ENCODE results near the gene PPL. TPM values are rescaled to one million over a fixed set of nuclear protein-coding genes. Genes with fewer than 3 reads are reported as not detected.

Gene PPL
- total RNA-seq, 2 experiments from 2014 or later, result not detected

GRCh38 chr16:4876646-4877379 lies 60.1 kb downstream of the PPL start:
- H3K4me3 Mint-ChIP-seq, result no peak overlapping the region
- no peak overlapping the region for H3K27ac Mint-ChIP-seq
- H3K36me3 Mint-ChIP-seq, result peaks cover 19% of the 10 kb centered on the region
- ATAC-seq (ENCODE audit: low read depth) (no peak), DNase-seq (no peak)
- POLR2A ChIA-PET, result no interaction called here
- no peaks in the 10 kb centered on the region for H3K9me3 Mint-ChIP-seq
- H3K27me3 Mint-ChIP-seq, result no peaks in the 10 kb centered on the region
- H3K4me1 Mint-ChIP-seq, result no peaks in the 10 kb centered on the region

GRCh38 chr16:4874666-4875065 lies 62.3 kb downstream of the PPL start:
- DNase-seq (no peak), ATAC-seq (ENCODE audit: low read depth) (no peak)
- H3K36me3 Mint-ChIP-seq, result peaks cover 31% of the 10 kb centered on the region
- no peak overlapping the region for H3K4me3 Mint-ChIP-seq
- H3K9me3 Mint-ChIP-seq, result no peaks in the 10 kb centered on the region
- no peaks in the 10 kb centered on the region for H3K4me1 Mint-ChIP-seq
- POLR2A ChIA-PET, result no interaction called here
- no peaks in the 10 kb centered on the region for H3K27me3 Mint-ChIP-seq
- H3K27ac Mint-ChIP-seq, result no peak overlapping the region

GRCh38 chr16:4873091-4873490 lies 63.9 kb downstream of the PPL start:
- ATAC-seq (ENCODE audit: low read depth), result no peak
- POLR2A ChIA-PET, result no interaction called here
- no peak overlapping the region for H3K4me3 Mint-ChIP-seq
- H3K9me3 Mint-ChIP-seq, result no peaks in the 10 kb centered on the region
- peaks cover 34% of the 10 kb centered on the region for H3K36me3 Mint-ChIP-seq
- H3K27me3 Mint-ChIP-seq, result no peaks in the 10 kb centered on the region
- no peak for DNase-seq
- no peak overlapping the region for H3K27ac Mint-ChIP-seq
- H3K4me1 Mint-ChIP-seq, result no peaks in the 10 kb centered on the region

- Mint-ChIP-seq H3K4me3 (no peak overlapping the region), H3K27ac (no peak overlapping the region), H3K9me3 (no peaks in the 10 kb centered on the region), H3K36me3 (peaks cover 32% of the 10 kb centered on the region), H3K27me3 (no peaks in the 10 kb centered on the region), H3K4me1 (no peaks in the 10 kb centered on the region)
- no peak for DNase-seq
- POLR2A ChIA-PET, result no interaction called here
- no peak for ATAC-seq (ENCODE audit: low read depth)
Observed at GRCh38 chr16:4871071-4871470, 65.9 kb downstream of the PPL start.

- DNase-seq (no peak), ATAC-seq (ENCODE audit: low read depth) (no peak)
- no peaks in the 10 kb centered on the region for H3K4me1 Mint-ChIP-seq
- no peak overlapping the region for H3K4me3 Mint-ChIP-seq
- POLR2A ChIA-PET, result no interaction called here
- no peaks in the 10 kb centered on the region for H3K27me3 Mint-ChIP-seq
- peaks cover 30% of the 10 kb centered on the region for H3K36me3 Mint-ChIP-seq
- H3K27ac Mint-ChIP-seq, result no peak overlapping the region
- no peaks in the 10 kb centered on the region for H3K9me3 Mint-ChIP-seq
Observed at GRCh38 chr16:4870138-4870671, 66.7 kb downstream of the PPL start.

GRCh38 chr16:4869147-4869805 lies 67.7 kb downstream of the PPL start:
- Mint-ChIP-seq H3K27ac (no peak overlapping the region), H3K4me3 (no peak overlapping the region), H3K9me3 (no peaks in the 10 kb centered on the region), H3K27me3 (no peaks in the 10 kb centered on the region), H3K4me1 (no peaks in the 10 kb centered on the region), H3K36me3 (peaks cover 26% of the 10 kb centered on the region)
- no peak for DNase-seq
- POLR2A ChIA-PET, result no interaction called here
- no peak for ATAC-seq (ENCODE audit: low read depth)

GRCh38 chr16:4868535-4868934 lies 68.4 kb downstream of the PPL start:
- peaks cover 28% of the 10 kb centered on the region for H3K36me3 Mint-ChIP-seq
- H3K27me3 Mint-ChIP-seq, result no peaks in the 10 kb centered on the region
- POLR2A ChIA-PET, result no interaction called here
- no peaks in the 10 kb centered on the region for H3K9me3 Mint-ChIP-seq
- no peaks in the 10 kb centered on the region for H3K4me1 Mint-ChIP-seq
- no peak overlapping the region for H3K4me3 Mint-ChIP-seq
- no peak overlapping the region for H3K27ac Mint-ChIP-seq
- DNase-seq (no peak), ATAC-seq (ENCODE audit: low read depth) (no peak)

GRCh38 chr16:4868026-4868425 lies 68.9 kb downstream of the PPL start:
- Mint-ChIP-seq H3K4me3 (no peak overlapping the region), H3K9me3 (no peaks in the 10 kb centered on the region), H3K4me1 (no peaks in the 10 kb centered on the region), H3K36me3 (peaks cover 26% of the 10 kb centered on the region), H3K27ac (no peak overlapping the region), H3K27me3 (no peaks in the 10 kb centered on the region)
- ATAC-seq (ENCODE audit: low read depth) (no peak), DNase-seq (no peak)
- POLR2A ChIA-PET, result no interaction called here

- Mint-ChIP-seq H3K27ac (no peak overlapping the region), H3K36me3 (peaks cover 18% of the 10 kb centered on the region), H3K4me3 (no peak overlapping the region), H3K9me3 (no peaks in the 10 kb centered on the region), H3K27me3 (no peaks in the 10 kb centered on the region), H3K4me1 (no peaks in the 10 kb centered on the region)
- POLR2A ChIA-PET, result interaction anchor here (0.6 kb wide), 1 partner anchor 953 kb away, joined by 3 read pairs; no protein-coding TSS in a partner anchor
- no peak for ATAC-seq (ENCODE audit: low read depth)
- no peak for DNase-seq
Observed at GRCh38 chr16:4866586-4866985, 70.4 kb downstream of the PPL start.

GRCh38 chr16:4865231-4865860 lies 71.6 kb downstream of the PPL start:
- DNase-seq (no peak), ATAC-seq (ENCODE audit: low read depth) (no peak)
- peaks cover 15% of the 10 kb centered on the region for H3K36me3 Mint-ChIP-seq
- no peaks in the 10 kb centered on the region for H3K9me3 Mint-ChIP-seq
- H3K4me1 Mint-ChIP-seq, result no peaks in the 10 kb centered on the region
- POLR2A ChIA-PET, result no interaction called here
- no peak overlapping the region for H3K4me3 Mint-ChIP-seq
- H3K27me3 Mint-ChIP-seq, result no peaks in the 10 kb centered on the region
- no peak overlapping the region for H3K27ac Mint-ChIP-seq

GRCh38 chr16:4864728-4865127 lies 72.2 kb downstream of the PPL start:
- Mint-ChIP-seq H3K4me1 (no peaks in the 10 kb centered on the region), H3K36me3 (peaks cover 19% of the 10 kb centered on the region), H3K27me3 (no peaks in the 10 kb centered on the region), H3K9me3 (no peaks in the 10 kb centered on the region), H3K4me3 (no peak overlapping the region), H3K27ac (no peak overlapping the region)
- POLR2A ChIA-PET, result interaction anchor here (0.5 kb wide), 1 partner anchor 56 kb away, joined by 3 read pairs; no protein-coding TSS in a partner anchor
- DNase-seq (no peak), ATAC-seq (ENCODE audit: low read depth) (no peak)

- Mint-ChIP-seq H3K4me1 (no peaks in the 10 kb centered on the region), H3K27me3 (no peaks in the 10 kb centered on the region), H3K36me3 (peaks cover 27% of the 10 kb centered on the region), H3K9me3 (no peaks in the 10 kb centered on the region), H3K4me3 (no peak overlapping the region), H3K27ac (no peak overlapping the region)
- no peak for ATAC-seq (ENCODE audit: low read depth)
- POLR2A ChIA-PET, result interaction anchor here (0.6 to 0.9 kb wide), 2 partner anchors 15 to 25 kb away, joined by 3 read pairs; partner anchors contain the start of genes GLYR1 and UBN1
- no peak for DNase-seq
Observed at GRCh38 chr16:4862639-4863038, 74.3 kb downstream of the PPL start.

- Mint-ChIP-seq H3K4me1 (no peaks in the 10 kb centered on the region), H3K9me3 (no peaks in the 10 kb centered on the region), H3K27me3 (no peaks in the 10 kb centered on the region), H3K4me3 (no peak overlapping the region), H3K27ac (no peak overlapping the region), H3K36me3 (peaks cover 30% of the 10 kb centered on the region)
- POLR2A ChIA-PET, result no interaction called here
- no peak for DNase-seq
- no peak for ATAC-seq (ENCODE audit: low read depth)
Observed at GRCh38 chr16:4860727-4861342, 76.1 kb downstream of the PPL start.

Data from activated naive CD8-positive, alpha-beta T cell treated with anti-CD3 and anti-CD28 coated beads, Interleukin-2, amount 10 ng/mL, durations not matched to agents 7 days and 5 days (primary cell).